ENCODE data around the gene NTRK2.

Gene NTRK2

DNA sequence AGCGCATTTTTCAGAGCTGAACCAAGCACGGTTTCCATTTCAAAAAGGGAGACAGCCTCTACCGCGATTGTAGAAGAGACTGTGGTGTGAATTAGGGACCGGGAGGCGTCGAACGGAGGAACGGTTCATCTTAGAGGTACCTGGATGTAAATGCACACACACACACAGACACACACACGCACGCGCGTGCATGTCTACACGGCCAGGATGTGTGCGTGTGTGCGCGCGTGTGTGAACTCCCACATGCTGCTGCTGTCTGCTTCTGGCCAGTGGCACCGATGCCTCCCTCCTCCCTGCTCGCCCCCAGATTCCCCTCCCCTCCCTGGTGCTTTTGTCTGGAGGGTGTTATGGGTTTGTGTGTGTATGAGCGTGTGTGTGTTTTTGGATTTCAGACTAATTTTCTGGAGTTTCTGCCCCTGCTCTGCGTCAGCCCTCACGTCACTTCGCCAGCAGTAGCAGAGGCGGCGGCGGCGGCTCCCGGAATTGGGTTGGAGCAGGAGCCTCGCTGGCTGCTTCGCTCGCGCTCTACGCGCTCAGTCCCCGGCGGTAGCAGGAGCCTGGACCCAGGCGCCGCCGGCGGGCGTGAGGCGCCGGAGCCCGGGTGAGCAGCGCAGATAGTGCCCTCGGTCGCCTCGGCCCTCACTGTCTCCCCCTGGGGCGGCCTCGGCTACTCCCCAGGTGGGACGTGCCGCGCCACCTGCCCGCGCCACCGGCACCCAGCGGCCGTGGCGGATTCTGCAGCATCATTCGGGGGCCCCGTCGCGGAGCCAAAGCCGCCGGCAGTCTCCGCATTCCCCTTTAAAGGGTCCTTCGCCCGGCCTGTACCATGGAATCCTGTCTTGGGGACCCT is at the start of gene NTRK2:
Gene NTRK2 (plus strand): TSS at position 442 of the 850 bp plus-strand sequence. CDS start 1,020 bp downstream, outside the sequence.
- TF ChIP-seq, protein P1, sequence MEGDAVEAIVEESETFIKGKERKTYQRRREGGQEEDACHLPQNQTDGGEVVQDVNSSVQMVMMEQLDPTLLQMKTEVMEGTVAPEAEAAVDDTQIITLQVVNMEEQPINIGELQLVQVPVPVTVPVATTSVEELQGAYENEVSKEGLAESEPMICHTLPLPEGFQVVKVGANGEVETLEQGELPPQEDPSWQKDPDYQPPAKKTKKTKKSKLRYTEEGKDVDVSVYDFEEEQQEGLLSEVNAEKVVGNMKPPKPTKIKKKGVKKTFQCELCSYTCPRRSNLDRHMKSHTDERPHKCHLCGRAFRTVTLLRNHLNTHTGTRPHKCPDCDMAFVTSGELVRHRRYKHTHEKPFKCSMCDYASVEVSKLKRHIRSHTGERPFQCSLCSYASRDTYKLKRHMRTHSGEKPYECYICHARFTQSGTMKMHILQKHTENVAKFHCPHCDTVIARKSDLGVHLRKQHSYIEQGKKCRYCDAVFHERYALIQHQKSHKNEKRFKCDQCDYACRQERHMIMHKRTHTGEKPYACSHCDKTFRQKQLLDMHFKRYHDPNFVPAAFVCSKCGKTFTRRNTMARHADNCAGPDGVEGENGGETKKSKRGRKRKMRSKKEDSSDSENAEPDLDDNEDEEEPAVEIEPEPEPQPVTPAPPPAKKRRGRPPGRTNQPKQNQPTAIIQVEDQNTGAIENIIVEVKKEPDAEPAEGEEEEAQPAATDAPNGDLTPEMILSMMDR (IDR thresholded peaks at IDR 0.05; ENCODE audit: borderline replicate concordance, insufficient read depth, low read depth, low read length): peak; percentile 17; the same call in 1 of the 2 replicates
- peak within 1 kb of the TSS; percentile 16 for H3K4me3 ChIP-seq (ENCODE audit: low read depth, low read length)

DNA sequence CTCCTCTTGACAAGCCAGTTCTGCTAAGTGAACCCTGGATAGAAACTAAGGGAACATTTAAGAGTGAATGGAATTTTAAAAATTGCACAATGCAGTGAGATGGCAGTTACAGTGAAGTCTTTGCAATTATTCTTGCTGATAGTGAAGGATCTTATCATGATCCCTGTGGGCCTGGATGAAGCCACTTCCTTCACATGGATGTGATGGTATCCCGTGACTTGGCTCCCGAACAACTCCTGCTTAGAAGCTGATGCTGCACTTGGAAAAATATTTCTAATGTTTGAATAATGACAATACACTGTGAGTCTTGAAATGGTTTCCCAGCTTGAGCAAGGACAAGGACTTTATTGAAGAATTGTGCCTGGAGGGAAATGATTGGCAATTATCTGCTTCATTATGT is 49.2 kb upstream of the NTRK2 start:
- TF ChIP-seq, protein P1 (IDR thresholded peaks at IDR 0.05; ENCODE audit: borderline replicate concordance, insufficient read depth, low read depth, low read length): no peak
- no peak overlapping the region for H3K4me3 ChIP-seq (ENCODE audit: low read depth, low read length)

DNA sequence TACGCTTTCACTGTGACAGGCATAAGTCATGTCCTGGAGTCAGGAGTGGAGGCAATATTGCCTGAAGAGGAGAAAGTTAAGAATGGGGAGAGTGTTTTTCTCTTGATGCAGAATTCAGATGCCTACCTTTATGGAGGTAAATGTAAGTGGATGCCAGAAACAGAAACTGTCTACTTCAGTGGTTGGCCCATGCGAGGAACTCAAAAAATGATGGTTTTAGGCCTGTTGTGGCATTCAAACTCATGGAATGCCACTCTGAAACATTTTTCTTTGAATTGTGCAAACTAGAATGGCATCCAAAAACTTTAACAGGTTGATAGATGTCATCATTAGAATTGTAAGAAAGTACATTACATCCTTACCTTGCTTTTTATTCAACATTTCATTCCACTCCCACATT is 47.7 kb upstream of the NTRK2 start:
- TF ChIP-seq, protein P1 (IDR thresholded peaks at IDR 0.05; ENCODE audit: borderline replicate concordance, insufficient read depth, low read depth, low read length): no peak
- no peak overlapping the region for H3K4me3 ChIP-seq (ENCODE audit: low read depth, low read length)

DNA sequence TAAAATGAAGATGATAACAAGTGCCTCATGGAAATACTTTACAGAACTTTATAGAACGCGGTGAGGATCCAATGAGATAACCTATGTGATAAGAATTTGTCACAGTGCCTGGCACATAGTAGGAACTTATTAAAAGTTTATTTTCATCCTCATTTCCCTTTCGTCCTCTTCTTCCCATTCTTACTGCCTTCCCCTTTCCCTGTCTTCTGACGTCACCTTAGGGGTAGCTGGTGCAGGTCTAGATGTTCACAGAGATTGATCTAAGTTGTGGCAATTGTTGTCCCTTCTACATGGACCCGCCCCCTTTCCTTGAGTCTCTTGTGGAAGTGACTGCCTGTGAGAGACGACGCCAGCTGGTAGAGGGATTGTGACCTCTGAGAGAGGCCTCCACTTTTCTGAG is 46.5 kb upstream of the NTRK2 start:
- TF ChIP-seq, protein P1 (IDR thresholded peaks at IDR 0.05; ENCODE audit: borderline replicate concordance, insufficient read depth, low read depth, low read length): no peak
- no peak overlapping the region for H3K4me3 ChIP-seq (ENCODE audit: low read depth, low read length)

DNA sequence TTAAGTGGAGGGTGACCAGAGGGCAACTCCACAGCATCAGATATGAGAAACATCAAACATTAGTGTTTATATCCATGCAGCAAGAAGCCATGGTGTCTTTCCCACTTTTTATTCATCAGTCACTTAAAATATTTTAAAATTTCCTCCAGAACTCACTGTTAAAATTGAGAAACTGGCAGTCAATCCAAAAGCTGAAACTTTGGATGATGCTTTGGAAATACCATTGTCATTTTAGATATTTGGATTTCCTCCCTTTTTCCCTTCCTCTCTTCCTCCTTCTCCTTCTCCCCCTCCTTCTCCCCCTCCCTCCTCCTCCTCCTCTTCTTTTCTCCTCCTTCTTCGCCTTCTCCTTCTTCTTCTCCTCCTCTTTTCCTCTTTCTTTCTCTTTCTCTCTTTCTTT is 33.1 kb upstream of the NTRK2 start:
- TF ChIP-seq, protein P1 (IDR thresholded peaks at IDR 0.05; ENCODE audit: borderline replicate concordance, insufficient read depth, low read depth, low read length): no peak

DNA sequence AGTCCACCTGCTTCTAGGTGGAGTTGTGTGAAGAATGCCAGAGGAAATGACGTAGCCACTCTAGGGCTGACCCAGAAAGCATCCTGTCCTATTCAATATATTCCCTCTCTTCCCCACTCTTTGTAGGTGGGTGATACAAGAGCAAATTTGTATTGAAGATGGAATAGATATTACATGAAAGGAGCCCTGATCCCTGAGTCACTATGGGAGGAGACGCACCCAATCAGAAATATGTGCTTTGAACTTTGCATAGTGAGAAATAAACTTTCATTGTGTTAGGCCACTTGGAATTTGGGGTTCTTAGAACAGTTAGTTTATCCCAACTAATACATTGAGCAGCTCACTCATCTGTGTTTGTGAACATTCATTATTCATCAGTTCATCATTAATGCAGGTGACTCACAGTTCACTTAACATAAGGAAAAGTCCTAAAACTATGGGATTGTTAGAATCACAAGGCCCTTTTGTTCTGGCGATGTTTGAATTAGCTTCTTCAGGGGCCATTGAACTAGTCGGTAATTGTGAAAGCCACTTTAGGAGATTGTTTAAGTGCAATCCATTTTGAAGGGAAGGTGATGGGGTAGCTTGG is 26.9 kb upstream of the NTRK2 start:
- TF ChIP-seq, protein P1 (IDR thresholded peaks at IDR 0.05; ENCODE audit: borderline replicate concordance, insufficient read depth, low read depth, low read length): no peak
- no peak overlapping the region for H3K4me3 ChIP-seq (ENCODE audit: low read depth, low read length)

More for the DNA sequence above, 33.1 kb upstream of the NTRK2 start:
- H3K4me3 ChIP-seq (ENCODE audit: low read depth, low read length): no peak overlapping the region

All from GM12875 (cell line).